CD14-positive monocyte (primary cell): ENCODE data around the gene ANP32A. TPM values are rescaled to one million over a fixed set of nuclear protein-coding genes. Genes with fewer than 3 reads are reported as not detected.
A peak's percentile ranks its signal among the peaks of the same experiment; 100 is the strongest.

Experiments
- DNase-seq, 3 donors: peaks; one replicate each; pipeline ENCODE4 v3.0.0-alpha.2; 2011 to 2022
- H2AFZ ChIP-seq: 2 replicates; pipeline ENCODE4 v1.6.0; 2012; ENCODE audit warnings: mild to moderate bottlenecking, low read depth, low read length, inconsistent platforms; ENCODE audit not compliant: insufficient read depth, poor library complexity, severe bottlenecking
- H3K27ac ChIP-seq, 2 donors: 1 replicate in 1 of 2; 2 replicates in 1 of 2; pipeline ENCODE4 v1.5.1; 2012 to 2013; ENCODE audit warnings: low read length in 2 of 2, control low read depth in 1 of 2, inconsistent platforms in 1 of 2, low read depth in 1 of 2, mild to moderate bottlenecking in 1 of 2
- H3K27me3 ChIP-seq, 2 donors: one replicate each; pipeline versions ENCODE4 v1.6.0 to v1.6.1; 2011 to 2013; ENCODE audit warnings: low read length in 2 of 2; ENCODE audit not compliant: control insufficient read depth in 2 of 2, insufficient read depth in 2 of 2
- H3K36me3 ChIP-seq, 2 donors: replicated peaks in 1 of 2; 1 replicate in 1 of 2; 2 replicates in 1 of 2; pipeline versions ENCODE4 v1.5.1 to v1.6.1; 2012 to 2013; ENCODE audit warnings: low read length in 2 of 2, control low read depth in 1 of 2, inconsistent platforms in 1 of 2, mild to moderate bottlenecking in 1 of 2; ENCODE audit not compliant: insufficient read depth in 2 of 2, control insufficient read depth in 1 of 2
- H3K4me1 ChIP-seq, 2 donors: 1 replicate in 1 of 2; 2 replicates in 1 of 2; pipeline versions ENCODE4 v1.5.1 to v1.6.1; 2012 to 2013; ENCODE audit warnings: low read length in 2 of 2, control low read depth in 1 of 2, inconsistent platforms in 1 of 2, mild to moderate bottlenecking in 1 of 2, moderate library complexity in 1 of 2; ENCODE audit not compliant: insufficient read depth in 2 of 2, control insufficient read depth in 1 of 2
- H3K4me2 ChIP-seq: replicated peaks from 2 replicates; pipeline ENCODE3; 2012; ENCODE audit warnings: low read length, moderate library complexity, mild to moderate bottlenecking; ENCODE audit not compliant: poor library complexity, severe bottlenecking; ENCODE audit errors: extremely low read depth
- H3K4me3 ChIP-seq, 3 experiments: fragments of 200-600 bp in 1 of 3; sonication (generic) in 1 of 3; replicated peaks in 1 of 3; 1 replicate in 2 of 3; 2 replicates in 1 of 3; pipeline ENCODE4 v1.5.1; 2011 to 2013; ENCODE audit warnings: low read length in 3 of 3, mild to moderate bottlenecking in 3 of 3, control low read depth in 2 of 3, low read depth in 2 of 3, inconsistent platforms in 1 of 3, moderate library complexity in 1 of 3
- H3K79me2 ChIP-seq: 2 replicates; pipeline ENCODE4 v1.6.0; 2012; ENCODE audit warnings: mild to moderate bottlenecking, control low read depth, inconsistent platforms, low read length, moderate library complexity; ENCODE audit not compliant: insufficient read depth
- H3K9ac ChIP-seq: 2 replicates; pipeline ENCODE4 v1.6.0; 2017; ENCODE audit warnings: low read length, mild to moderate bottlenecking; ENCODE audit not compliant: insufficient read depth, poor library complexity, severe bottlenecking
- H3K9me3 ChIP-seq, 2 donors: replicated peaks in 1 of 2; 1 replicate in 1 of 2; 2 replicates in 1 of 2; pipeline versions ENCODE4 v1.5.1 to v1.6.1; 2012 to 2013; ENCODE audit warnings: low read length in 2 of 2, control low read depth in 1 of 2; ENCODE audit not compliant: control insufficient read depth in 1 of 2, insufficient read depth in 1 of 2
- H4K20me1 ChIP-seq: 2 replicates; pipeline ENCODE4 v1.6.0; 2012; ENCODE audit warnings: mild to moderate bottlenecking, low read length, control low read depth, moderate library complexity; ENCODE audit not compliant: insufficient read depth
- H3K27ac Mint-ChIP-seq, 7 donors: one replicate each; pipeline ENCODE4 v1.8.0; 2020; ENCODE audit warnings: mild to moderate bottlenecking in 7 of 7, mixed read lengths in 7 of 7, moderate library complexity in 6 of 7, inconsistent platforms in 2 of 7
- H3K27me3 Mint-ChIP-seq, 3 donors: one replicate each; pipeline ENCODE4 v1.8.0; 2021 to 2022; ENCODE audit warnings: low read depth in 3 of 3, mild to moderate bottlenecking in 3 of 3, mixed read lengths in 3 of 3, moderate library complexity in 3 of 3, inconsistent platforms in 1 of 3
- H3K36me3 Mint-ChIP-seq, 2 donors: one replicate each; pipeline ENCODE4 v1.8.0; 2020; ENCODE audit warnings: mixed read lengths in 2 of 2, inconsistent platforms in 1 of 2, mild to moderate bottlenecking in 1 of 2
- H3K4me1 Mint-ChIP-seq: one replicate; pipeline ENCODE4 v1.8.0; 2020; ENCODE audit warnings: mild to moderate bottlenecking, mixed read lengths
- H3K4me3 Mint-ChIP-seq, 2 donors: one replicate each; pipeline ENCODE4 v1.8.0; 2020; ENCODE audit warnings: mild to moderate bottlenecking in 2 of 2, mixed read lengths in 2 of 2, moderate library complexity in 1 of 2
- H3K9me3 Mint-ChIP-seq, 7 donors: one replicate each; pipeline ENCODE4 v1.8.0; 2020 to 2022; ENCODE audit warnings: mixed read lengths in 7 of 7, mild to moderate bottlenecking in 6 of 7, moderate library complexity in 6 of 7, inconsistent platforms in 2 of 7
- CTCF ChIP-seq: fragments of 200-600 bp; IDR thresholded peaks from one replicate; pipeline ENCODE4 v1.8.0; 2022; ENCODE audit warnings: antibody characterized with exemption, mild to moderate bottlenecking
- WGBS: methylation state at CpG from one replicate; pipeline ENCODE4 v1.1.5; 2013; ENCODE audit warnings: missing lambda C conversion rate; ENCODE audit not compliant: insufficient coverage; 5-methylcytosine and 5-hydroxymethylcytosine counted together
- intact Hi-C, 2 donors: fragments of 100-400 bp; cut with micrococcal nuclease; formaldehyde crosslinking; loops; one replicate each; pipeline versions ENCODE4 v1.15.0 to v1.15.1; 2023
- polyA plus RNA-seq, 3 donors: library from polyadenylated mRNA; depleted of rRNA in 1 of 3; unstranded in 2 of 3; stranded (reverse) in 1 of 3; fragments of 300-500 nt in 2 of 3; fragments of >200 nt in 1 of 3; fragmentation: Illumina TruSeq in 2 of 3; gene quantifications; 1 replicate in 2 of 3; 2 replicates in 1 of 3; pipeline ENCODE4 v1.2.3, GENCODE V29; 2012 to 2021

ANP32A gene
- polyA plus RNA-seq, 3 donors: 75.4 to 98.8 (median 86.8) TPM

GRCh38 chr15:68773036-68773435 lies 47.7 kb downstream of the ANP32A start:
- no peak overlapping the region for H2AFZ ChIP-seq
- 100% methylated on average over 1 of the region's 2 CpGs for WGBS
- H3K9me3 ChIP-seq: peaks cover 6 to 7% of the 10 kb centered on the region in 2 donors
- intact Hi-C loops: no loop called here
- H3K9ac ChIP-seq: no peak overlapping the region
- H3K79me2 ChIP-seq: no peaks in the 10 kb centered on the region
- H4K20me1 ChIP-seq: no peaks in the 10 kb centered on the region
- H3K4me3 ChIP-seq: no peak overlapping the region
- no peak overlapping the region for H3K27ac Mint-ChIP-seq
- peaks cover 23 to 32% of the 10 kb centered on the region in 2 donors for H3K4me1 ChIP-seq
- peaks cover 0 to 2% (median 1%) of the 10 kb centered on the region in 3 donors for H3K27me3 Mint-ChIP-seq
- peaks cover 10 to 14% of the 10 kb centered on the region in 2 donors for H3K36me3 Mint-ChIP-seq
- peaks cover 6 to 9% (median 8%) of the 10 kb centered on the region in 7 donors for H3K9me3 Mint-ChIP-seq
- DNase-seq: no peak
- peaks cover 49% of the 10 kb centered on the region for H3K4me1 Mint-ChIP-seq
- no peak overlapping the region for H3K27ac ChIP-seq
- no peak overlapping the region for H3K4me2 ChIP-seq
- peaks cover 4 to 7% of the 10 kb centered on the region in 2 donors for H3K36me3 ChIP-seq
- H3K27me3 ChIP-seq: no peaks in the 10 kb centered on the region
- H3K4me3 Mint-ChIP-seq: no peak overlapping the region
- TF ChIP-seq CTCF: no peak

GRCh38 chr15:68770216-68770615 lies 50.5 kb downstream of the ANP32A start:
- Histone ChIP-seq H3K9me3 (peaks cover 6 to 7% of the 10 kb centered on the region in 2 donors), H3K27ac (no peak overlapping the region), H3K27me3 (no peaks in the 10 kb centered on the region), H3K4me2 (no peak overlapping the region), H3K4me3 (no peak overlapping the region), H3K79me2 (no peaks in the 10 kb centered on the region), H2AFZ (peak overlapping the region; percentile 6), H3K36me3 (no peaks in the 10 kb centered on the region), H4K20me1 (no peaks in the 10 kb centered on the region), H3K4me1 (peaks cover 5 to 14% of the 10 kb centered on the region in 2 donors), H3K9ac (no peak overlapping the region)
- H3K27ac Mint-ChIP-seq: peak overlapping the region in 1 of 7 donors; percentile 46
- no peak for TF ChIP-seq CTCF
- peaks cover 4 to 6% of the 10 kb centered on the region in 2 donors for H3K36me3 Mint-ChIP-seq
- H3K9me3 Mint-ChIP-seq: peaks cover 6 to 9% (median 8%) of the 10 kb centered on the region in 7 donors
- intact Hi-C loops: no loop called here
- DNase-seq: no peak
- peaks cover 27% of the 10 kb centered on the region for H3K4me1 Mint-ChIP-seq
- peaks cover 0 to 2% (median 1%) of the 10 kb centered on the region in 3 donors for H3K27me3 Mint-ChIP-seq
- H3K4me3 Mint-ChIP-seq: no peak overlapping the region
